GM10266 (cell line): ENCODE measurements around the gene CADPS.

Source experiments
- DNase-seq: peaks from one replicate; pipeline ENCODE4 v3.0.0; 2012; ENCODE audit errors: extremely low spot score
- CTCF ChIP-seq: IDR thresholded peaks from 2 replicates; pipeline ENCODE4 v1.5.1; 2012; ENCODE audit warnings: mild to moderate bottlenecking, low read depth; ENCODE audit not compliant: control insufficient read depth, insufficient read depth; ENCODE audit errors: missing control alignments

Gene CADPS

DNA sequence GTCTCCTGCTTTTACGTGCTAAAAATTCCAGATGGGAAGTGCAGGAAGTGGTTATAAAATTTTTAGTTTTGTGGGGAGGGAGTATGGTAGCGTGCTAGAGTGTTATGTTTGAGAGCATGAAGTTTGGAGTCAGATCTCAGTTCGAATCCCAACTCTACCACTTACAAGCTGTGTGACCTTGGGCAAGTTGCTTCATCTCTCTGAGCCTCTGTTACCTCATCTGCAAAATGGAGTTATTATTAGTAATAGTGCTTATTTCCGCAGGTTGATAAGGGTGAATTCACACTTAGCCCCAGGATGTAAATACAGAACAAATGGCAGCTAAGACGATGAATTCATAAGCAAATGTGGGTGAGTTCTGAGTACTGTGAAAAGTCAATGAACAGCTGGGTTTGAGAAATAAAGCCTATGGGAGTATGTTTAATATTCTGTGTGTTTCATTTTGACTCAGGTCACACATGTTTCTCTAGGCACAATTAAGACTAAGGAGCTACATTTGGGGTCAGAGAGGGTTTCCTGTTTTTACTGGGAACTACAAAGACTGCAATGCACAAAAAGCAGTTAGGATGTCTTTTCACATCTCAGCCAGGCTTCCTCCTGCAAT, 428.8 kb downstream of the CADPS start:
- no peak for DNase-seq
- TF ChIP-seq CTCF: no peak

DNA sequence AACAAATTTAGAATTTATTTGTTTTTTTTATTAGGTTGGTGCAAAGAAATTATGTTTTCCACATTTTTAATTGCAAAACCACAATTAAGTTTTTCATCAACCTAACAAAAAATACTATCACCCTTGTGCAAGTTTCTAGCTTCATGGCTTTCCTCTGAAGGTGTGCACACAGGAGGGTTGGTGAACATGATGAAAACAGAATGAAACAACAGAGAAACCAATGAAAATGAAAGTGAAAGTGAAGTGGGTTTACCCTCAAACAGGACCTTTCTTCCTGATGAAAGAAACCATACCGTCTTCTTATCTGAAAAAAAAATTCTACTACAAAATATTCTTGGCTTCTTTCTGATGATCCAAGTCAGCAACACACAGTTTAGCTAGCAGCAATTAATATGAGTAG, 429.9 kb downstream of the CADPS start:
- no peak for DNase-seq
- TF ChIP-seq CTCF: no peak

DNA sequence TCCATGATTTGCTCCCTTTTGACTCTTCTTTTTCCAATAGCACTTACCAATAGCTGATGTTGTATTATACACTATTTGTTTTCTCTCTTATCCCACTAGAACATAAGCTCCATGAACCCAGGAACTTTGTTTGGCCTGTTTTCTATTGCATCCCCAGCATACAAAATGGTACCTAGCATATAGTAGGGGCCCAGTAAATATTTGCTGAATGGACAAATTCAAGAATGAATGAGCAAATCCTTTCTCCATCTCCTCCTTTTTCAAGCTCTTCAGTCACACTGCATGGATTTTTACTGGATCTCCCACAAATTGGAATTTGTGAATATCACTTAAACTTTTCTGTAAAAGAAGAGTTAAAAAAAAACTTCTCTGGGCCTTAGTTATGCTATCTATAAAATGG, 435.2 kb downstream of the CADPS start:
- DNase-seq: no peak
- no peak for TF ChIP-seq CTCF

DNA sequence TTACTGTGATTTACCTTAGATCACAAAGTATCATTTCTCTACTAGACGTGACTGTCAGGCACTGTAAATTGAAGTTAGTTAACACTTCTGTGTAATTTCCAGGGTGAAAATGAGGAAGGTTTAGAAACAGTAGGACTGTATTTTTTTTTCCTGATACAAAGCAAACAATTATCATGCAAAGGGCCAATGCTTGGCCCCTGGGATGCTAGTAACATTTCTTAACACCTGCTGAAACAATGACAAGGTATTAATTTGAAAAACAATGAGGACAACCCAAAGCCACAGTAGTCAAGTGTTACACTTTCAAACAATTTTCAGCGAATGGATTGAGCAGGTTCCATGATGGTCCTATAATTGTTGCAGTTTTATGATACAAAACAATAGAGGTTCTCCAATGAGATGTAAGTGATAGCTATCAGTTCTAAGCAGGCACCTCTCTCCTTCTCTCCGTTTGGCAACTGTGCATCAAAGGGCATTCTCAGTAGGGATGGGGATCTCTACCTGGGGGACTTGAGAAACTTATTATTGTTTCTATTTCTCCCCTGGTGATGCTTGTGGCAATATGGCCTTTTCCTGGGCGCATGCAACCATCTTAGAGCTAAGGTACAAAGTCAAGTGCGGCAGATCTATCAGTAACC, 435.9 kb downstream of the CADPS start:
- DNase-seq: no peak
- TF ChIP-seq CTCF: no peak

DNA sequence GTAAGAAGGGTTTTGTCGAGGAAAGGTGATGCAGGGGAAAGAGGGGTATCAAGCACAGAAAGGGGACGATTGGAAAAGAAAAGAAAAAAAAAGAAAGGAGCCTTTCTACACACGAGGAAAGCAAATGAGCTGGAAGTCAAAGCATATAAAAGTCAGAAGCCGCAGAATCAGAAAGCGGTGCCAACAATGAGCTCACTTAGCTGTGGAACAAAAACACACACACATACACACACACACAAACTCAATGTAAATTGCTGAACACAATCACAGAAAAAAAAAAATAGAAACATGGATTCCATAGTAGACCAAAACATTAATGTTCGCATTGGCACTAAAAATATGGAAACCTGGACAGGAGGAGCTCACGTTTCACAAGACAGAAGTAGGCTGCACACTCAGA, 438.4 kb downstream of the CADPS start:
- no peak for TF ChIP-seq CTCF
- DNase-seq: no peak

DNA sequence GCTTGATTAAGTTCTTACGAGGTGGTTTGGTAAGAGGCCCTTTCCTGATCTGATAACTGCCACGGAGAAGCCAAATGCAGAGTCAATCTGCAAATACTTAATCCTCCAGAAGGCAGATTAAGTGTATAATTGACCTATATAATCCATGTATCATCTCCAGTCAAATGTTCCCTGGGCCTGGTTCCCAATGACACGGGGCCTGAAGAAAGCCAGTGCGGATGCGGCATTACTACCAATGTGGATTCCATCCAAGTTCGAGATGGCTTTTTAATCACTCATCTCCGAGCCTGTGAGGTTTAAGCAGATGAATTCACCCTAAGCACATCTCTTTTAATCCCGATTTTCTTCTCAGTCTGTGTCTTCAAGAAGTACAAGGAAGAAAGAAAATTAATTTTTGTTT, 441.8 kb downstream of the CADPS start:
- DNase-seq: no peak
- no peak for TF ChIP-seq CTCF

DNA sequence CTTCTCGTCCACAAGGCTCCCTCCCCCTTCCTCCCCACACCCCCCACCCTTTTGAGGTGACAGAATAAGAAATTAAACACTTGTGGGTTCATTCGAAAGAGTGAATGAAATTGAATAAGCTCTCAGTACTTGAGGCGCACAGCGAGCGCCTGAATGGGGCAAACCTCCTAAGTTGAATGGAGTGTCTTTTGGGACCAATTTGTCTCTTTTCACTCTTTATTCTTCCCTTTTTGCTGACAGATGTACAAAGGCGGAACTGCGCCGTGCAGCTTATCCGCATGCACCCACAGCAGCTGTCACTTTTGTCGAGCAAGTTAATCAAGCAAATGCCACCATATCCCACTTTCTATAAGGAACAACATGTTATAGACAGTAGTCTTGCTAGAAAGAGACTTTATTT, 454.0 kb downstream of the CADPS start:
- DNase-seq: no peak
- no peak for TF ChIP-seq CTCF
